SIG-M5 (cell line): ENCODE data around the gene PTPRB.
"Not testable (repeated sequence)": the region's sequence is repeated elsewhere in the genome, so short reads cannot be mapped to it uniquely, and the experiment has no call there.

Experiments
- DNase-seq: peaks from one replicate; lab custom pipeline; 2025; lab: John Stamatoyannopoulos, UW

The PTPRB gene

GRCh38 chr12:70540996-70541395 is 96.2 kb downstream of the PTPRB start:
- DNase-seq, result no peak

GRCh38 chr12:70536650-70537049 is 100.6 kb downstream of the PTPRB start:
- no peak for DNase-seq

DNA sequence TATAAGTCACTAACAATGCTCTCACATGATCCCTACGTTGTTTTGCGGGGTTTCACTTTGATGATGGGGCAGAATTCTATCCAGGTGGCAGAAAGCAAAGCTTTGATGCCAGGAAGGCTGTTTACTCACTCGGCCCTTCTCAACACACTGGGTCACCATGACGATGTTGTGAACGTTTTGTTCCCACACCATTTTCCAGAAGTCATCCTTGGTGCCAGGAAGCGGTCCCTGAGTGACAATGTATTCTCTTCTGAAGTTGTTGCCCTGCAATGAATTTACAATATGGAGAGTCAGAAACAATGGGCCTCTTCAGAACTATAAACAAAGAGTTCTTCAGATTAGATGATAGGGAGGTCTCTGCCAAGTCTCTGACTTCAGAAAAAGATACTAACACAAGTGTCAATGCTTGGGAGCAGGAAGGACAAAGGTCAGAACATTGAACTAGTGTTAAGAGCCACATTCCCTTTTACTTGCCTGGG is 101.3 kb downstream of the PTPRB start:
- no peak for DNase-seq

DNA sequence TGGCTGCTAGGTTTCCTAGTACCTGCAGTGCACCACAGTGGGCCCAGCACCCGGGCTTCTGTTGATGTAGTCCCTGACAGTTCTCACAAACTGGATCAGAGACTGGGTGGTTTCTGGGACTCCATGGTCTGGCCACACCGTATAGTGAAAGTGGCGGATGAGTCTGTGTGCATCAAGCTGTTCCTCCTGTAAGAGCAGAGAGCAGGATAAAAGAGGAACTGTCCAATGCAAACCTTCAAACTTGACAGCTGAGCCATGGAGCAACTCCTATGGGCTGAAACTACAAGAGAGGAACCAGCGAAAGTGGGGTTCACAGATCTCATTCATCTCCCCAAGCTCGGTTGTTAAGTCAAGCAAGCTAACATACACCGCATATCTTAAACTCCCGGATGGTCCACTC is 102.8 kb downstream of the PTPRB start:
- DNase-seq, result no peak

DNA sequence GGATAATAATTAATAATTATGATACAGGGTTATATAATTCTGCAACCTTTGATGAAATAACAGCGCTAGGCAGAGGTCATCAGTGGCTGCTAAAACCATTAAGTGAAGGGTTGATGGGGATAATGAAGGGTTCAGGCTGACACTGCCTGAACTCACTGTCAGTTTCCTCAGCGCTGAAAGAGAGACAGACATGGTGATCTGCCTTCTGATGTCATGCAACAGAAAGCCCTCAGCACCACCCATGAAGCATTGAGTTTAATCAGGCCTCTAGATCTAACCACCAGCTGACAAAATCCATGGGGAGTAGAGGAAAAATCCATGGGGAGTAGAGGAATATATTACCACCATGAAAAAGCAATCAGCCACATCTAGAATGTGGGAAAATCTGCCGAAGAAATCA is 107.6 kb downstream of the PTPRB start:
- DNase-seq, result no peak

DNA sequence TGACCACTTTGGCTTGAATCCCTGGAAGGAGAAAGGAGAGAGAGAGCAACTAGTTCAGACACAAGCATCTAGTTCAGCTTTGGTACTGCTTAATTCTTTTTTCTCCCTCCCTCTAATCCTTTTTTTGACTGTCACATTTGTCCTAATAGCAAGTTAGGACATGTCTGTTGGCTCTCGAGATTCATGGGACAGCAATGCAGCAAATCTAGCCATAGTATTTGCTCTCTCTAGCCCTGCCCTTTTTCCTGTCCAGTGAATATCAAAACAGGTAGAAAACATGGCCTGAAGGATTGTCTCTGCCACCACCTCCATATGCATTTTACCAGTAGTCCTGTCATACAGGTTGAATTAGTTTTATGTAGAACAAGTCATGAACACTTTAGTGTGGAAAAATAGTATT is 116.4 kb downstream of the PTPRB start:
- DNase-seq, result no peak

GRCh38 chr12:70513426-70513825 is 123.8 kb downstream of the PTPRB start:
- DNase-seq, result no peak

- DNase-seq, result no peak
Measured at GRCh38 chr12:70508178-70508577, 129.1 kb downstream of the PTPRB start.

DNA sequence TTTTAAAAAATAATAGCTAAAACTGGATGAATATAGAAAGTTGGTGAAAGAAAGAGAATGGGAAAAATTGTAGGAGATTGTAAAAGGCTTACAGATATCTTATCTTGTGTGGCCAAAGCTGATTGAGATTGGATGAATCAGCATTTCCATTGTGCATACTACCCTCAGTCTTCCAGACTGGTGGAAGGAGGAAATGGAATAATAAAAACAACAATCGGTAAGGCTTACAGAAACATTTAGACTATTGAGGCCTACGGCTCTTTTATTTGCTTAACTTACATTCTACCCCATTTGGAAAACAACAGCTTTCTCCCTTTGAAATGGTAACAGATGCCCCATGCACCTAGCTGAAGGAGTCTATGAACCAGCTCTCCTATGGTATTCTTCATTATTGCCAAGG is 129.8 kb downstream of the PTPRB start:
- DNase-seq, result no peak

DNA sequence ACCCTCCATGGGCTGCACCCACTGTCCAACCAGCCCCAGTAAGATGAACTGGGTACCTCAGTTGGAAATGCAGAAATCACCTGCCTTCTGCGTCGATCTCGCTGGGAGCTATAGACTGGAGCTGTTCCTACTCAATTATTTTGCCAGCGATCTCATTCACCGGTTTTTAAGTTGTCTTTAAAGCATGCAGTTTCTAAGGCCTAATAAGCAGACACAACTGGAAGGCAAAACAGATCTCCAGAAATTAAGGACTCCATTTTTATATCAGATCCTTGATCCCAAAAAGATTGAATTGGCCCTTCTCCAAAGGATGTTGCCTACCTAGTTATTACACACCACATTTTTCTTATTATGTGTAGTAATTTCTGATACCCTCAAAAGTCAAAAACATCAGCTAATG is 139.7 kb downstream of the PTPRB start:
- no peak for DNase-seq

DNA sequence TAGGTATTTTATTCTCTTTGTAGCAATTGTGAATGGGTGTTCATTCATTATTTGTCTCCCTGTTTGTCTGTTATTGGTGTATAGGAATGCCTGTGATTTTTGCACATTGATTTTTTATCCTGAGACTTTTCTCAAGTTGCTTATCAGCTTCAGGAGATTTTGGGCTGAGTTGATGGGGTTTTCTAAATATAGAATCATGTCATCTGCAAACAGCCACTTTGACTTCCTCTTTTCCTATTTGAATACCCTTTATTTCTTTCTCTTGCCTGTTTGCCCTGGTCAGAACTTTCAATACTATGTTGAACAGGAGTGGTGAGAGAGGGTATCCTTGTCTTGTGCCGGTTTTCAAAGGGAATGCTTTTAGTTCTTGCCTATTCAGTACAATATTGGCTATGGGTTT is 144.3 kb downstream of the PTPRB start:
- not testable (repeated sequence) for DNase-seq

DNA sequence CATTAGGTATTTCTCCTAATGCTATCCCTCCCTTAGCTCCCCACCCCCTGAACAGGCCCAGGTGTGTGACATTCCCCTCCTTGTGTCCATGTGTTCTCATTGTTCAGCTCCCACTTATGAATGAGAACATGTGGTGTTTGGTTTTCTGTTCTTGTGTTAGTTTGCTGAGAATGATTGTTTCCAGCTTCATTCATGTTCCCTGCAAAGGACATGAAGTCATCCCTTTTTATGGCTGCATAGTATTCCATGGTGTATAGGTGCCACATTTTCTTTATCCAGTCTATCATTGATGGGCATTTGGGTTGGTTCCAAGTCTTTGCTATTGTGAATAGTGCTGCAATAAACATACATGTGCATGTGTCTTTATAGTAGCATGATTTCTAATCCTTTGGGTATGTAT is 146.3 kb downstream of the PTPRB start:
- not testable (repeated sequence) for DNase-seq

GRCh38 chr12:70487440-70487839 is 149.8 kb downstream of the PTPRB start:
- DNase-seq, result no peak

GRCh38 chr12:70486588-70486987 is 150.6 kb downstream of the PTPRB start:
- DNase-seq, result no peak

GRCh38 chr12:70485704-70486103 is 151.5 kb downstream of the PTPRB start:
- no peak for DNase-seq

DNA sequence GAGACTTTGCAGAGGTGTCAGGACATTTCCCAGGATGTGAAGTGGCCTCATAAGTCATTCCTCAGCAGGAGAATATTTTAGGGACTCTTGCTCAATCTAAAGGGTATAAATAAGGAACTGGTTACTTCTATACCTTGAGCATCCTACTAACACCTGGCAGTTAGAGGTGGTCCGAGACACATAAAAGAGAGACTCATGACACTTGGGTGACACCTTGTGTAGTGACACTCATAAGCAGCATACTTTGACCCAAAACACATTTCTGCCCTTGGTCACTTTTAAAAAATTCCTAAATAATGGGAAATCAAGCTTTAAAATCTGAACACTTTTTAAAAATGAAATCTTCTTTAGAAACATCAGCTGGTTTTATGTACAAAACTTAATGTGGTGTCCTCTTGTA is 152.8 kb downstream of the PTPRB start:
- DNase-seq, result no peak

DNA sequence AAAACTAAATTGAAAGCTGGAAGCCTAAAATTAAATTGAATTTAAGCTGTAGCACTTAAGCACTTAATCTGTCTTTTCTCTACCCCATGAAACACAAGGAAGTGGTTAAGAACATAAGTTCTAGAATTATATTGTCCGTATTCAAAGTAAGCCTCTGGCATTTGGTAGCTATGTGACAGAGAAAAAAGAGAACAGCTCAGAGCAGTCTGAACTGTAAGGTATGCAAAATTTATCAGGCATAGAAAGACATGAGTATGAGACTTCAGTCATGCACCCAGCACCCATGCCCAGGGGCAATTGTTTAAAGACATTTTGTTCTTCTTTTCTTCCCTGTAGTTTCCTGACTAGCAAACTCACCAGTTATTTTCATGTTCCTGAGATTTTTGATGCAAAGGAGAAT is 154.5 kb downstream of the PTPRB start:
- no peak for DNase-seq

DNA sequence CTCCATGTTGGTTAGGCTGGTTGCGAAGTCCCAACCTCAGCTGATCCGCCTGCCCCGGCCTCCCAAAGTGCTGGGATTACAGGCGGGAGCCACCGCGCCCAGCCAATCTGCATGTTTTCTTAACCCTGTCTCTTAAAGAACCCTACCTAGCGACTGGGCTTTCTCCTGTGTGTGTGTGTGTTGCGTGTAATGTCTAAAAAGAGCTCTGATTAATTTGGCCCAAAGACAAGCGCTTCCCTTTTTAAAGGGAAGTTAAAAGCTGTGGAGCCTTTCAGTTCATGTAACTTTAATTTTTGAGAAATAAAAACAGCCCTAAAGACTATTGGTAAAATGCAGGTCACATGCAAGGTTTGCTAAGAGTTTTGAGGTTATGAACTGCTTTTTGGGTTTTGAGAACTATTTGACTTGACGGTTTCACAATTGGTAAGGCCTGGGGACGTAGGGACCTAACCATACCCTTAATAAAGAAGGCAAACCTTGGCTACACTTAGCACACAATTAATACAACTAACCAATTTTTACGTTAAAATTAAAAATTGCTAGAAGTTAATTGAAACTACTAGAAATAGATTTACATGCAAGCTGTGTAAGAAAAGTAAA is 167.9 kb downstream of the PTPRB start:
- DNase-seq, result no peak

- DNase-seq, result no peak
Measured at GRCh38 chr12:70468741-70469140, 168.5 kb downstream of the PTPRB start.

GRCh38 chr12:70467918-70468733 is 169.1 kb downstream of the PTPRB start:
- no peak for DNase-seq

GRCh38 chr12:70467476-70467875 is 169.8 kb downstream of the PTPRB start:
- no peak for DNase-seq

DNA sequence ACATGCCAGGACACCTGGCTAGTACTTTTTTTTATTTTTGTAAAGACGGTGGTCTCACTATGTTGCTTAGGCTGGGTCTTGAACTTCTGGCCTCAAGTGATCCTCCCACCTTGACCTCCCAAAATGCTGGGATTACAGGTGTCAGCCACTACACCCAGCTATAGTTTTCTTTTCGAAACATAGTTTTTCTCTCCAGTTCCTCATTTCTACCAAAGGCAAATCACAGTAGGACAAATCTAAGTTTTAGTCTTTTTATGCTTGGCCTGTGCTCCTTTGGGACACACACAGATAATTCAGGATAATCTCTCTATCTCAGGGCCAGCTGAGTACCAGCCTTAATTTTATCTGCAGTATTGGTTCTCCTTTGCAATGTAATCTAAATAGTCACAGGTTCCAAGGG is 170.5 kb downstream of the PTPRB start:
- no peak for DNase-seq
